HepG2 (cell line): ENCODE results near the gene SLC1A4. TPM values are rescaled to one million over a fixed set of nuclear protein-coding genes. Genes with fewer than 3 reads are reported as not detected.
A peak's percentile ranks its signal among the peaks of the same experiment; 100 is the strongest.
"Not testable (repeated sequence)": the region's sequence is repeated elsewhere in the genome, so short reads cannot be mapped to it uniquely, and the experiment has no call there.

Source experiments
- ATAC-seq: fragments of 200-7000 bp; cut with Tn5 transposase; 3 replicates; pipeline ENCODE4 v1.9.1; 2020; ENCODE audit warnings: mild to moderate bottlenecking, moderate library complexity
- BruUV-seq: library from RNA; stranded (reverse); fragments of 400-500 nt; replicated peaks from 2 replicates; lab custom pipeline; 2021; lab: Mats Ljungman, UMichigan
- CTCF ChIA-PET: fragments of 300-600 bp; formaldehyde crosslinking; extraction: SDS; loops from one replicate; lab custom pipeline; 2021; ENCODE audit warnings: low total read pairs, inconsistent platforms, low intra/inter-chr PET ratio; lab: Yijun Ruan, JAX
- POLR2A ChIA-PET: fragments of 350-600 bp; sonication (Branson Sonifier 250); formaldehyde crosslinking; loops from one replicate; lab custom pipeline; 2020; ENCODE audit warnings: antibody characterized with exemption, inconsistent platforms; lab: Yijun Ruan, JAX
- DNase-seq: peaks from one replicate; pipeline ENCODE4 v3.0.0-alpha.2; 2015; ENCODE audit warnings: low spot score
- FAIRE-seq: peaks from 3 replicates; lab custom pipeline; 2011; peaks lifted over from hg19 to GRCh38; lab: Jason Lieb, UNC
- H2AFZ ChIP-seq: one replicate; pipeline ENCODE4 v1.6.1; 2011; ENCODE audit warnings: low read length, inconsistent platforms
- H3K27ac ChIP-seq: fragments of 300-600 bp; 3 replicates; pipeline ENCODE4 v1.8.0; 2011; ENCODE audit warnings: mixed run types, mild to moderate bottlenecking, mixed read lengths, low read length, inconsistent platforms; ENCODE audit not compliant: insufficient read depth; ENCODE audit errors: extremely low read length
- H3K27me3 ChIP-seq, 2 experiments: fragments of 200-600 bp in 1 of 2; 2 replicates in 1 of 2; 3 replicates in 1 of 2; pipeline versions ENCODE4 v1.6.0 to v1.8.0; 2011; ENCODE audit warnings: low read length in 2 of 2, mild to moderate bottlenecking in 2 of 2, moderate library complexity in 2 of 2, inconsistent platforms in 1 of 2; ENCODE audit not compliant: insufficient read depth in 2 of 2, control insufficient read depth in 1 of 2
- H3K36me3 ChIP-seq, 2 experiments: fragments of 200-600 bp in 1 of 2; replicated peaks in 1 of 2; 2 replicates in 1 of 2; 3 replicates in 1 of 2; pipeline versions ENCODE4 v1.5.1 to v1.8.0; 2011; ENCODE audit warnings: low read length in 2 of 2, inconsistent platforms in 1 of 2; ENCODE audit not compliant: insufficient read depth in 2 of 2, control insufficient read depth in 1 of 2
- H3K4me1 ChIP-seq: 2 replicates; pipeline ENCODE4 v1.5.1; 2012; ENCODE audit warnings: low read length, inconsistent platforms; ENCODE audit not compliant: insufficient read depth
- H3K4me2 ChIP-seq: 2 replicates; pipeline ENCODE4 v1.6.0; 2011; ENCODE audit warnings: low read depth, low read length, inconsistent platforms
- H3K4me3 ChIP-seq, 3 experiments: fragments of 200-600 bp in 1 of 3; sonication (generic), shearing (Covaris generic) in 1 of 3; replicated peaks in 1 of 3; 2 replicates each; pipeline ENCODE4 v1.5.1; 2011 to 2016; ENCODE audit warnings: low read length in 3 of 3, inconsistent platforms in 2 of 3, low read depth in 2 of 3, mild to moderate bottlenecking in 2 of 3, control low read depth in 1 of 3, mixed read lengths in 1 of 3; ENCODE audit not compliant: insufficient read depth in 1 of 3
- H3K79me2 ChIP-seq: one replicate; pipeline ENCODE4 v1.6.1; 2011; ENCODE audit warnings: low read length, inconsistent platforms; ENCODE audit not compliant: insufficient read depth
- H3K9ac ChIP-seq: 2 replicates; pipeline ENCODE4 v1.6.0; 2011; ENCODE audit warnings: mild to moderate bottlenecking, low read depth, low read length, inconsistent platforms; ENCODE audit not compliant: insufficient read depth
- H3K9me3 ChIP-seq: 2 replicates; pipeline ENCODE4 v1.5.1; 2012; ENCODE audit warnings: mild to moderate bottlenecking, low read length
- H4K20me1 ChIP-seq: 2 replicates; pipeline ENCODE4 v1.6.0; 2011; ENCODE audit warnings: inconsistent platforms, mild to moderate bottlenecking, low read length, moderate library complexity; ENCODE audit not compliant: insufficient read depth
- CTCF ChIP-seq: sonication (generic); formaldehyde crosslinking; IDR thresholded peaks from 2 replicates; pipeline ENCODE4 v1.5.0; 2020; ENCODE audit warnings: mild to moderate bottlenecking, missing genetic modification reagents, moderate library complexity
- STAG1 ChIP-seq: sonication (generic); formaldehyde crosslinking; IDR thresholded peaks from 2 replicates; pipeline ENCODE4 v1.4.0; 2020; ENCODE audit warnings: missing genetic modification reagents
- ZBTB49 ChIP-seq: sonication (generic); formaldehyde crosslinking; IDR thresholded peaks from 2 replicates; pipeline ENCODE4 v1.4.0; 2020; ENCODE audit warnings: missing genetic modification reagents, borderline replicate concordance
- WGBS: methylation state at CpG from one replicate; pipeline ENCODE4 v1.1.6; 2017; ENCODE audit warnings: low lambda C conversion rate; 5-methylcytosine and 5-hydroxymethylcytosine counted together
- in situ Hi-C: cut with HindIII; loops from 2 replicates; pipeline ENCODE4 v1.10.0; 2017; ENCODE audit warnings: low pct_unique_long_range_greater_than_20kb; ENCODE audit not compliant: extremely low pct_ligation_motif_present
- intact Hi-C: fragments of 100-400 bp; cut with micrococcal nuclease; formaldehyde crosslinking; loops from one replicate; pipeline ENCODE4 v1.10.0; 2022; ENCODE audit not compliant: unreplicated experiment
- polyA plus RNA-seq, 8 experiments: library from polyadenylated mRNA; depleted of rRNA in 3 of 8; stranded (reverse) in 7 of 8; unstranded in 1 of 8; fragments of >200 nt; fragmentation: Illumina TruSeq in 4 of 8; extraction: Trizol in 4 of 8; gene quantifications; 2 replicates each; pipeline versions ENCODE4 v1.2.1 to v1.2.3, GENCODE V29; 2011 to 2016; ENCODE audit warnings: low read depth in 4 of 8, missing spikeins in 1 of 8, mixed read lengths in 1 of 8; ENCODE audit not compliant: insufficient read depth in 1 of 8
- total RNA-seq, 5 experiments: library from RNA; depleted of rRNA; stranded (reverse); fragments of >200 nt; fragmentation: Illumina TruSeq; extraction: Trizol; gene quantifications; 2 replicates each; pipeline ENCODE4 v1.2.3, GENCODE V29; 2016; ENCODE audit warnings: low read depth in 1 of 5

The SLC1A4 gene
- total and polyA plus RNA-seq, 2 of the 13 experiments (the other 11 are each of a cell fraction or from before 2014, with no cell fraction given), result 21.0 to 39.6 TPM

- H3K9ac ChIP-seq, result no peak overlapping the region
- H4K20me1 ChIP-seq, result no peaks in the 10 kb centered on the region
- in situ Hi-C loops (no loop called here), intact Hi-C loops (loop anchor here (1.0 kb wide), 1 partner anchor 116 kb away; no protein-coding TSS in a partner anchor)
- ChIA-PET POLR2A (interaction anchor here (0.7 kb wide), 2 partner anchors 16 to 23 kb away, joined by 3 to 4 read pairs; no protein-coding TSS in a partner anchor), CTCF (interaction anchor here (1.4 kb wide), 1 partner anchor 115 kb away, joined by 11 read pairs; no protein-coding TSS in a partner anchor)
- peaks cover 28% of the 10 kb centered on the region for H3K4me1 ChIP-seq
- TF ChIP-seq CTCF (CRISPR knock-in tag) (peak; percentile 40; the same call in 1 of the 2 replicates), STAG1 (CRISPR knock-in tag) (peak; percentile 55), ZBTB49 (no peak)
- H3K9me3 ChIP-seq, result no peaks in the 10 kb centered on the region
- no peak for ATAC-seq
- no peak for FAIRE-seq
- BruUV-seq, result no TSS peak
- H3K27ac ChIP-seq, result no peak overlapping the region
- no peaks in the 10 kb centered on the region for H3K79me2 ChIP-seq
- no peak overlapping the region for H3K4me2 ChIP-seq
- H3K4me3 ChIP-seq, result no peak overlapping the region
- WGBS, result 96% methylated on average over 4 of the region's 4 CpGs
- H2AFZ ChIP-seq, result no peak overlapping the region
- H3K27me3 ChIP-seq, result no peaks in the 10 kb centered on the region
- DNase-seq, result peak; percentile 25
- H3K36me3 ChIP-seq, result peaks cover 0 to 1% of the 10 kb centered on the region in 2 experiments; a peak in 1 of 5 replicates
These were observed 44.0 kb downstream of the SLC1A4 start for GRCh38 chr2:65033178-65033577.

GRCh38 chr2:65033667-65034066, 44.5 kb downstream of the SLC1A4 start:
- in situ Hi-C loops, BruUV-seq: not testable (repeated sequence)

More at GRCh38 chr2:65033667-65034066, 44.5 kb downstream of the SLC1A4 start:
- WGBS, result 99% methylated on average over 4 of the region's 4 CpGs
- intact Hi-C loops, result loop anchor here (1.0 kb wide), 1 partner anchor 116 kb away; no protein-coding TSS in a partner anchor
- H3K4me2 ChIP-seq, H3K4me3 ChIP-seq, ATAC-seq, H3K27ac ChIP-seq, FAIRE-seq, H4K20me1 ChIP-seq, H3K9ac ChIP-seq, H2AFZ ChIP-seq, H3K27me3 ChIP-seq, H3K9me3 ChIP-seq, H3K36me3 ChIP-seq, DNase-seq, H3K79me2 ChIP-seq: not testable (repeated sequence)
- CTCF ChIA-PET, result interaction anchor here (1.4 kb wide), 1 partner anchor 116 kb away, joined by 11 read pairs; no protein-coding TSS in a partner anchor
- H3K4me1 ChIP-seq, result peaks cover 23% of the 10 kb centered on the region
- POLR2A ChIA-PET, result interaction anchor here (0.7 to 1.1 kb wide), 3 partner anchors 16 to 22 kb away, joined by 3 to 5 read pairs (median 4); no protein-coding TSS in a partner anchor
